Measurements from ENCODE around the gene BRD7. TPM values are rescaled to one million over a fixed set of nuclear protein-coding genes. Genes with fewer than 3 reads are reported as not detected.

Gene BRD7
- total and polyA plus RNA-seq, 10 of the 15 experiments (the other 5 are each of a cell fraction or from before 2014, with no cell fraction given): 16.9 to 74.7 (median 52.0) TPM

DNA sequence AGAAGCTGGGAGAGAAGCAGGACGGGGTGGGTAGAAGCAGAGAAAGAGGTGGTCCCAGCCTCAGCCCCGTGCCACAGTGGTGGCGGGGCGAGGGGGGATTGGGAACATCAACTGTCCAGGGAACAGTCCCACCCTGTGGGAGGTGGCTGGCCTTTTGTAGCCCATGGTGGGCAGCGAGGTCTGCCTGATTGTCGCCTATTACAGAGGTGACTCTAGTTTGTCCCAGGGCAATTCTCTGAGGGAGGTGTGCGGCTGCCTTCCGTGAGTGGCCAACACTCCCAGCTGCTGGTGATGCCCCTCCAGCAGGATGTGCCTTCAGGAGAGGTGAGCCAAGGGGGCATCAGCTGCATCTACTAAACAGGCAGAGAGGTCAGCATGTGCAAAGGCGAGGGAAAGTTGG is 5.0 kb upstream of the BRD7 start:
- no peak for DNase-seq (ENCODE audit: low read depth, low spot score)
- no peak overlapping the region for H3K9ac ChIP-seq (ENCODE audit: control insufficient read depth, insufficient read depth, low read length)
- H3K27ac ChIP-seq (ENCODE audit: control insufficient read depth, insufficient read depth): no peak overlapping the region
- BruUV-seq (replicated peaks): no TSS peak
- no peaks in the 10 kb centered on the region; the same call in 2 of the 3 replicates for H3K9me3 ChIP-seq (replicated peaks; ENCODE audit: control insufficient read depth, insufficient read depth, low read length)
- SMC1A ChIA-PET (ENCODE audit: uncharacterized antibody, unreplicated experiment): interaction anchor here (1.7 kb wide), 1 partner anchor 292 kb away, joined by 8 read pairs; no protein-coding TSS in a partner anchor
- RAD21 ChIA-PET (ENCODE audit: unreplicated experiment): no interaction called here
- CTCF ChIA-PET: interaction anchor here (2.4 kb wide), 1 partner anchor 433 kb away, joined by 9 read pairs; no protein-coding TSS in a partner anchor
- in situ Hi-C loops (cut with MboI) (no loop called here), intact Hi-C loops (cut with micrococcal nuclease; ENCODE audit: unreplicated experiment) (loop anchor here (2.0 to 10.0 kb wide), 2 partner anchors 131 to 291 kb away; no protein-coding TSS in a partner anchor)
- H3K4me3 ChIP-seq: no peak overlapping the region
- no peak for FAIRE-seq
- no peaks in the 10 kb centered on the region for H3K27me3 ChIP-seq (replicated peaks in 1 of 2; ENCODE audit: control insufficient read depth in 2 of 2, insufficient read depth in 2 of 2, low read length in 1 of 2)
- H3K4me1 ChIP-seq (ENCODE audit: control insufficient read depth, insufficient read depth, low read length): no peaks in the 10 kb centered on the region
- TF ChIP-seq KLF5 (IDR thresholded peaks at IDR 0.05; ENCODE audit: partially characterized antibody): no peak
- no peak for TF ChIP-seq ASH2L (IDR thresholded peaks at IDR 0.05; ENCODE audit: borderline replicate concordance, low read depth)
- TF ChIP-seq CREB1 (IDR thresholded peaks at IDR 0.05; ENCODE audit: low read depth): no peak
- no peak for TF ChIP-seq ATF3 (IDR thresholded peaks at IDR 0.05; ENCODE audit: borderline replicate concordance, extremely low read depth, low read depth, low read length)
- TF ChIP-seq RBBP5 (conservative IDR thresholded peaks at IDR 0.05): no peak
- no peak for TF ChIP-seq MTA2 (IDR thresholded peaks at IDR 0.05; ENCODE audit: low read depth)
- TF ChIP-seq JUNB (IDR thresholded peaks at IDR 0.05): no peak
- no peak for TF ChIP-seq SUPT20H (IDR thresholded peaks at IDR 0.05; ENCODE audit: borderline replicate concordance, control insufficient read depth, low read depth, low read length)
- WGBS (ENCODE audit: insufficient coverage, insufficient replicate concordance, low lambda C conversion rate, missing lambda C conversion rate): 51% methylated on average over 9 of the region's 9 CpGs
- POLR2A ChIA-PET: no interaction called here
- H4K20me1 ChIP-seq (ENCODE audit: control insufficient read depth, insufficient read depth): no peaks in the 10 kb centered on the region
- H2AFZ ChIP-seq (ENCODE audit: control insufficient read depth, low read depth, low read length): no peak overlapping the region
- ATAC-seq: no peak
- H3K79me2 ChIP-seq (ENCODE audit: control insufficient read depth, insufficient read depth, low read length): no peaks in the 10 kb centered on the region; the same call in 1 of the 2 replicates
- no peak overlapping the region for H3K4me2 ChIP-seq (ENCODE audit: control insufficient read depth, insufficient read depth)
- H3K36me3 ChIP-seq (ENCODE audit: control insufficient read depth in 2 of 2, insufficient read depth in 2 of 2, low read length in 1 of 2): no peaks in the 10 kb centered on the region

Data from GM12878 (cell line).